Measurements from ENCODE around the gene XG. TPM values are rescaled to one million over a fixed set of nuclear protein-coding genes. Genes with fewer than 3 reads are reported as not detected.
"Not testable (repeated sequence)": the region's sequence is repeated elsewhere in the genome, so short reads cannot be mapped to it uniquely, and the experiment has no call there.

XG gene
- total RNA-seq, 1 donor from 2014 or later: 3.1 TPM

GRCh38 chrX:2712428-2712827 is 39.4 kb upstream of the XG start:
- peaks cover 32 to 42% (median 41%) of the 10 kb centered on the region in 3 donors for H3K36me3 ChIP-seq (ENCODE audit: control insufficient read depth in 3 of 3, insufficient read depth in 3 of 3, low read length in 3 of 3)

GRCh38 chrX:2712890-2713840 is 38.7 kb upstream of the XG start:
- Histone ChIP-seq H3K9me3 (ENCODE audit: control insufficient read depth in 3 of 3, low read length in 3 of 3) (no peaks in the 10 kb centered on the region), H3K36me3 (ENCODE audit: control insufficient read depth in 3 of 3, insufficient read depth in 3 of 3, low read length in 3 of 3) (peaks cover 34 to 49% (median 48%) of the 10 kb centered on the region in 3 donors), H3K27ac (ENCODE audit: low read depth, low read length) (no peak overlapping the region), H3K9ac (ENCODE audit: low read depth in 1 of 3, low read length in 3 of 3) (no peak overlapping the region), H3K4me1 (ENCODE audit: control insufficient read depth in 3 of 3, insufficient read depth in 3 of 3, low read length in 3 of 3) (peaks cover 21 to 30% (median 24%) of the 10 kb centered on the region in 3 donors), H3K4me3 (ENCODE audit: low read length in 3 of 3) (no peak overlapping the region), H3K27me3 (ENCODE audit: control insufficient read depth in 3 of 3, insufficient read depth in 3 of 3, low read length in 3 of 3) (no peaks in the 10 kb centered on the region)

More at GRCh38 chrX:2712428-2712827, 39.4 kb upstream of the XG start:
- Histone ChIP-seq H3K4me3 (ENCODE audit: low read length in 3 of 3) (no peak overlapping the region), H3K27me3 (ENCODE audit: control insufficient read depth in 3 of 3, insufficient read depth in 3 of 3, low read length in 3 of 3) (no peaks in the 10 kb centered on the region), H3K27ac (ENCODE audit: low read depth, low read length) (no peak overlapping the region), H3K9me3 (ENCODE audit: control insufficient read depth in 3 of 3, low read length in 3 of 3) (no peaks in the 10 kb centered on the region), H3K4me1 (ENCODE audit: control insufficient read depth in 3 of 3, insufficient read depth in 3 of 3, low read length in 3 of 3) (peaks cover 29 to 38% (median 31%) of the 10 kb centered on the region in 3 donors), H3K9ac (ENCODE audit: low read depth in 1 of 3, low read length in 3 of 3) (no peak overlapping the region)

DNA sequence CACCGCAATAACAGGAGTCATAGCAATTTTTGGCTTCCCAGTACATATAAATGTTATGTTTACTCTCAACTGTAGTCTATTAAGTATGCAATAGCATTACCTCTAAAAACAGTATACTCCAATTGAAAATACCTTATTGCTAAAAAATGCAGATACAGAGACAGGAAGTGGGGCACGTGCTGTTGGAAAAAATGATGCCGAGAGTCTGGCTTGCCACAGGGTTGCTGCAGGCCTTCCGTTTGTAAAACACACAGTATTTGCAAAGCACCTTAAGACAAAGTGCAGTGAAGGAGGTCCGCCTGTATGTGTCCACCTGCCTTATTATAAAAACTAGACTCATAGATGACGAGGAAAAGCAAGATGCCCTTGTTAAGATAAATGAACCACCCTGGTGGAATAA is 37.3 kb upstream of the XG start:
- H3K9ac ChIP-seq (ENCODE audit: low read depth in 1 of 3, low read length in 3 of 3): no peak overlapping the region
- H3K4me3 ChIP-seq (ENCODE audit: low read length in 3 of 3): no peak overlapping the region
- no peak overlapping the region for H3K27ac ChIP-seq (ENCODE audit: low read depth, low read length)
- peaks cover 8 to 16% (median 10%) of the 10 kb centered on the region in 3 donors for H3K4me1 ChIP-seq (ENCODE audit: control insufficient read depth in 3 of 3, insufficient read depth in 3 of 3, low read length in 3 of 3)
- no peaks in the 10 kb centered on the region for H3K9me3 ChIP-seq (ENCODE audit: control insufficient read depth in 3 of 3, low read length in 3 of 3)
- peaks cover 29 to 55% (median 55%) of the 10 kb centered on the region in 3 donors for H3K36me3 ChIP-seq (ENCODE audit: control insufficient read depth in 3 of 3, insufficient read depth in 3 of 3, low read length in 3 of 3)
- H3K27me3 ChIP-seq (ENCODE audit: control insufficient read depth in 3 of 3, insufficient read depth in 3 of 3, low read length in 3 of 3): no peaks in the 10 kb centered on the region

DNA sequence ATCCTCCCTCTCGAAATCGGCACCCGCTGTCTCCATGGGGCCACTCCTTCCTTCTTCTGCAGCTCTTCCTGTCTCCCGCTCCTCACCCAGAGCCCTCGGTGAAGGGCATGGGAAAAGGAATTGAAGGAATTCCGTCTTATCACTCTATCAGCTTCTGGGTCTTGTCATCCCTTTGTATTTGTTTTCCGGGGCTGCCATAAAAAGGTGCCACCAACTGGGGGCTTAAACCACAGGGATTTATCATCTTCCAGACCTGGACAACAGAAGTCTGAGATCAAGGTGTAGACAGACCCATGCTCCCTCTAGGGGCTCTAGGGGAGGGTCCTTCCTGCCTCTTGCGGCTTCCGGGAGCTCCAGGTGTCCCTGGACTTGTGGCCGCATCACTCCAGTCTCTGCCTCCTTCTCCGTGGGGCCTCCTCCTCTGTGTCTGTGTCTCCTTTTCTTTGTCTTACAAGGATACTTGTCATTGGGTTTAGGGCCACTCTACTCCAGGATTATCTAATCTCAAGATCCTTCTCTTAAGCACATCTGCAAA is 36.7 kb upstream of the XG start:
- peaks cover 2 to 11% (median 4%) of the 10 kb centered on the region in 3 donors for H3K4me1 ChIP-seq (ENCODE audit: control insufficient read depth in 3 of 3, insufficient read depth in 3 of 3, low read length in 3 of 3)
- H3K9me3 ChIP-seq (ENCODE audit: control insufficient read depth in 3 of 3, low read length in 3 of 3): no peaks in the 10 kb centered on the region
- H3K27ac ChIP-seq (ENCODE audit: low read depth, low read length): no peak overlapping the region
- no peak overlapping the region for H3K9ac ChIP-seq (ENCODE audit: low read depth in 1 of 3, low read length in 3 of 3)
- no peak overlapping the region for H3K4me3 ChIP-seq (ENCODE audit: low read length in 3 of 3)
- H3K27me3 ChIP-seq (ENCODE audit: control insufficient read depth in 3 of 3, insufficient read depth in 3 of 3, low read length in 3 of 3): no peaks in the 10 kb centered on the region
- H3K36me3 ChIP-seq (ENCODE audit: control insufficient read depth in 3 of 3, insufficient read depth in 3 of 3, low read length in 3 of 3): peaks cover 35 to 60% (median 56%) of the 10 kb centered on the region in 3 donors

DNA sequence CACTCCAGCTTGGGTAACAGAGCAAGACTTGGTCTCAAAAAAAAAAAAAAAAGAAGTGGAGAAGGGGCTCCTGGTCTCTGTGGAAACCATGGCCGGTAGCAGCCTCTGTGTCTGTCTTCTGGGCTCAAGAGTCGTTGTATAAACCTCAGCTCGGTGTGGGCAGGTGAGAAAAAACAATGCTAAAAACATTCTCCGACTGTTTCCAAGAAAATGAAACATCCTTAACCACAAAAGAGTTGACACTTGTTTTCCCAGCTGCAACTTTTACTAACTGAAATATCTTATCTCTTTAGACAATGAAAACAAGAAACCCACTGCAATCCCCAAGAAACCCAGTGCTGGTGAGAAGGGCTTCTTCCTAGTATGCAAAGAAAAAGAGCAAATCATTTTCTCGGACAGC is 34.5 kb upstream of the XG start:
- no peak overlapping the region for H3K4me3 ChIP-seq (ENCODE audit: low read length in 3 of 3)
- H3K9me3 ChIP-seq (ENCODE audit: control insufficient read depth in 3 of 3, low read length in 3 of 3): no peaks in the 10 kb centered on the region
- no peak overlapping the region for H3K27ac ChIP-seq (ENCODE audit: low read depth, low read length)
- H3K27me3 ChIP-seq (ENCODE audit: control insufficient read depth in 3 of 3, insufficient read depth in 3 of 3, low read length in 3 of 3): no peaks in the 10 kb centered on the region
- H3K4me1 ChIP-seq (ENCODE audit: control insufficient read depth in 3 of 3, insufficient read depth in 3 of 3, low read length in 3 of 3): peaks cover 0 to 5% (median 0%) of the 10 kb centered on the region in 3 donors
- peaks cover 42 to 72% (median 61%) of the 10 kb centered on the region in 3 donors for H3K36me3 ChIP-seq (ENCODE audit: control insufficient read depth in 3 of 3, insufficient read depth in 3 of 3, low read length in 3 of 3)
- H3K9ac ChIP-seq (ENCODE audit: low read depth in 1 of 3, low read length in 3 of 3): no peak overlapping the region

GRCh38 chrX:2718821-2719220 is 33.0 kb upstream of the XG start:
- peaks cover 49 to 76% (median 65%) of the 10 kb centered on the region in 3 donors for H3K36me3 ChIP-seq (ENCODE audit: control insufficient read depth in 3 of 3, insufficient read depth in 3 of 3, low read length in 3 of 3)
- no peaks in the 10 kb centered on the region for H3K4me1 ChIP-seq (ENCODE audit: control insufficient read depth in 3 of 3, insufficient read depth in 3 of 3, low read length in 3 of 3)
- no peak overlapping the region for H3K4me3 ChIP-seq (ENCODE audit: low read length in 3 of 3)
- no peaks in the 10 kb centered on the region for H3K27me3 ChIP-seq (ENCODE audit: control insufficient read depth in 3 of 3, insufficient read depth in 3 of 3, low read length in 3 of 3)
- no peaks in the 10 kb centered on the region for H3K9me3 ChIP-seq (ENCODE audit: control insufficient read depth in 3 of 3, low read length in 3 of 3)
- H3K27ac ChIP-seq (ENCODE audit: low read depth, low read length): no peak overlapping the region
- no peak overlapping the region for H3K9ac ChIP-seq (ENCODE audit: low read depth in 1 of 3, low read length in 3 of 3)

DNA sequence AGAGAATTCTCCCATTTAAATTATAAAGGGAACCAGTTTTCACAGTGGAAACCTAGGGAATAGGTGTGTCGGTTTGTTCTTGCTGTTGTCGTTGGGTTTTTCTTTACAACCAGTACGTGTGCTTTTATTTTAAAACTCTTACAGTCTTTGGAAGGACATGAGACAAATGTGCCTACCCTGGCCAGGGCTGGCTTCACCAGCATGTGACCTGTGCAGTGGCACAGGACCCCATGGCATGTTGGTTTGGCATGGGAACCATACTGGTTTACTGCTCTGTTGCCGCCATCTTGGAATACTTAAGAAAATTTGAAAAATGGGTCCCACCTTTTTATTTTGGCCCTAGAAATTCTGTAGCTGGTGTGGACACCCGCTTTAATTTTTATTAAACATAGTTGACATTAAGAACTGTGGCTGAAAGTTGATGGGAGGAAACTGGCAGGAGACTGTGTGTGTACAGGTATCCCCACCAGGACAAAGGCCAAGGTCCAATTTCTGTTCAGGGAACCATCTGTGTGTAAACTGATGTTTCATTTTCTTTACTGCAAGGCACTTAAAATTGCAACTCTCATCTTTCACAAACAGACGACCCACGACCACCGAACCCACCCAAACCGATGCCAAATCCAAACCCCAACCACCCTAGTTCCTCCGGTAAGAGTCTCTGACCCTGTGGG is 31.9 kb upstream of the XG start:
- no peak overlapping the region for H3K27ac ChIP-seq (ENCODE audit: low read depth, low read length)
- no peaks in the 10 kb centered on the region for H3K27me3 ChIP-seq (ENCODE audit: control insufficient read depth in 3 of 3, insufficient read depth in 3 of 3, low read length in 3 of 3)
- H3K9ac ChIP-seq (ENCODE audit: low read depth in 1 of 3, low read length in 3 of 3): no peak overlapping the region
- H3K4me3 ChIP-seq (ENCODE audit: low read length in 3 of 3): no peak overlapping the region
- H3K4me1 ChIP-seq (ENCODE audit: control insufficient read depth in 3 of 3, insufficient read depth in 3 of 3, low read length in 3 of 3): no peaks in the 10 kb centered on the region
- no peaks in the 10 kb centered on the region for H3K9me3 ChIP-seq (ENCODE audit: control insufficient read depth in 3 of 3, low read length in 3 of 3)
- peaks cover 50 to 76% (median 65%) of the 10 kb centered on the region in 3 donors for H3K36me3 ChIP-seq (ENCODE audit: control insufficient read depth in 3 of 3, insufficient read depth in 3 of 3, low read length in 3 of 3)

DNA sequence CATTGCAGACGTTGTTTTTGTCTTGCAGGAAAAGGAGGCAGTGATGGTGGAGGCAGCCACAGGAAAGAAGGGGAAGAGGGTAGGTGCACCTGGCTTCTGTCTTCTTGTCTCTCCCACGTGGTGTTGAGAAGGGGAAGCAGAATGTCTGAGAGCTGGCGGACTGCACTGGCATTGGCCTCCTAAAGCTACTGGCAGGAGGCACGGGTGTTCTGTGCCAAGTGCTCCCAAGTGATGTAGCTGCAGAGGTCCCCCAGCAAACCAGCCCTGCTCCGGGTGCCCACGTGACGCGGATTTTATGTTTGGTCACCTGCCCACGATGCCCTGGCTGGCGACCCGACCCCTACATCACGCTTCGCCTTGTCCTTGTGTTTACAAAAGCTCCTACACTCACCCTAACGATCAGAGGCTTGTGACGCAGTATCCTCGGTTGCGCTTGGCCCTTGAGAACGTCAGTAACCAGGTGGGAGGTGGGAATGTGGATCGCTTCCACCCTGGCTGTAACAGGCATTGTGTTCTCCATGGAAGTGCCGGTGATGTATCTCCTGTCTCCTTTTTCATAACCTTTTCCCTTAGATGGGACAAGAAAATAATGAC is 28.5 kb upstream of the XG start:
- H3K36me3 ChIP-seq (ENCODE audit: control insufficient read depth in 3 of 3, insufficient read depth in 3 of 3, low read length in 3 of 3): peaks cover 53 to 75% (median 65%) of the 10 kb centered on the region in 3 donors
- H3K9ac ChIP-seq (ENCODE audit: low read depth in 1 of 3, low read length in 3 of 3): no peak overlapping the region
- no peaks in the 10 kb centered on the region for H3K4me1 ChIP-seq (ENCODE audit: control insufficient read depth in 3 of 3, insufficient read depth in 3 of 3, low read length in 3 of 3)
- no peaks in the 10 kb centered on the region for H3K9me3 ChIP-seq (ENCODE audit: control insufficient read depth in 3 of 3, low read length in 3 of 3)
- no peak overlapping the region for H3K4me3 ChIP-seq (ENCODE audit: low read length in 3 of 3)
- H3K27me3 ChIP-seq (ENCODE audit: control insufficient read depth in 3 of 3, insufficient read depth in 3 of 3, low read length in 3 of 3): no peaks in the 10 kb centered on the region
- H3K27ac ChIP-seq (ENCODE audit: low read depth, low read length): no peak overlapping the region

DNA sequence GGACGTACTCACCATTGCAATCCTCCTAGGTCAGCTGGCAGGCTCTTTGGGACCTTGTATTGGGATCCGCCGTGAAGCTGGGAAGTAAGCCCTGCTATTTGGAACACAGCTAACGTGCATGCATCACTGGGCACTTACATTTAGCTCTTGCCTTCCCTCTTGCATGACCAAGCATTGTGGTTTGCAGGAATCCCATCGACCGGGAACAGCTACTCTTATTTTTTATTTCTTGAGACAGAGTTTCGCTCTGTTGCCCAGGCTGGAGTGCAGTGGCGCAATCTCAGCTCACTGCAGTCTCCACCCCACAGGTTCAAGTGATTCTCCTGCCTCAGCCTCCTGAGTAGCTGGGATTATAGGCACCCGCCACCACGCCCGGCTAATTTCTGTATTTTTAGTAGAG is 24.6 kb upstream of the XG start:
- H3K4me1 ChIP-seq (ENCODE audit: control insufficient read depth in 3 of 3, insufficient read depth in 3 of 3, low read length in 3 of 3); H3K4me3 ChIP-seq (ENCODE audit: low read length in 3 of 3); H3K9ac ChIP-seq (ENCODE audit: low read depth in 1 of 3, low read length in 3 of 3); H3K27me3 ChIP-seq (ENCODE audit: control insufficient read depth in 3 of 3, insufficient read depth in 3 of 3, low read length in 3 of 3); H3K27ac ChIP-seq (ENCODE audit: low read depth, low read length); H3K9me3 ChIP-seq (ENCODE audit: control insufficient read depth in 3 of 3, low read length in 3 of 3): not testable (repeated sequence)
- peaks cover 55 to 70% (median 56%) of the 10 kb centered on the region in 3 donors for H3K36me3 ChIP-seq (ENCODE audit: control insufficient read depth in 3 of 3, insufficient read depth in 3 of 3, low read length in 3 of 3)
